Hematopoietic multipotent progenitor cell treated with erythropoietin and hydrocortisone succinate and interleukin-3 and kit ligand, for 8 days (in vitro differentiated cells): ENCODE results near the gene ABHD15.
A peak's percentile ranks its signal among the peaks of the same experiment; 100 is the strongest.

ENCODE experiments used
- DNase-seq: peaks from one replicate; pipeline ENCODE4 v3.0.0-alpha.2; 2015

Gene ABHD15

GRCh38 chr17:29581583-29582253 lies 14.9 kb upstream of the ABHD15 start:
- DNase-seq, result no peak

DNA sequence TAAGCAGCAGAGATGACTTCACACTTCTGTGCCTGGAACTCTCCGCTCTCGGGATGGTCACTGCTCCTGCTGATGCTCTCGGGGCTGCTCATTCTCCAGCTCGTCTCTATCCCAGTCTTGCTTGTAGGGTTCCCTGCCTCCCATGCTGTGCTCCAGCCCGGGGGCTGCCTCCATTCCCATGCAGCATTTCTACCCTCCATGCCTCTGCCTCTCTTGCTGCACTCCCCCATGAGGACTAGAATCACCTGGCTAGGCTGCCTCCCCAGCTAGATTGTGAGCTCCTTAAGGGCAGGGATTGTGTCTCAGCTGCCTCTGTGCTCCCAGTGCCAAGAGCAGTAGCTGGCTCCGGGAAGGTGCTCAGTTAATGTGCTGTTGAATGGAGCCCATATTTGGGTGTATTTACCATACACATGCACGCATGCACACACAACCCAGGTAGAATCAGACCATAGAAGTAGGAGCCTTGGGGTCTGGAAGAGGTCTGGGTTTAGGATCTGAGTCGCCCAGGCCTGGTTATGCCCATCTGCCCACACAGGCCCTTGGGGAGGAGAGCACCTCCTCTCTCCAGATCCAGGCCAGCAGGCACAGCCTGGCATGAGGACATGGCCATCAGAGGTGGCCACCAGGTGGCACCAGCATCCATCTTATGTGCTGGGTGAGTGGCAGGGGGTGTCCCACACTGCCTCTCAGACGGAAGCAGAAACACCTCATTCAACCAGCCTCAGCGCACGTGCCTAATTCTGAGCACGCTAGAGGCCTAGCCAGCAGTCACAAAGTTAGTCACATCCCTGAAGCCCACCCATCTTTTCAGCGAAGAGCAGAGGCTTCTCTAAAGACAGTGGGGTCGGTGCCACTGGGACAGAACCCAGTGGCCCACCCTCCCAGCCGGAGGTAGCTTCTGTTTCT lies 13.3 kb upstream of the ABHD15 start:
- DNase-seq, result peak; percentile 87

- no peak for DNase-seq
Measured at GRCh38 chr17:29578626-29579485, 12.0 kb upstream of the ABHD15 start.

DNA sequence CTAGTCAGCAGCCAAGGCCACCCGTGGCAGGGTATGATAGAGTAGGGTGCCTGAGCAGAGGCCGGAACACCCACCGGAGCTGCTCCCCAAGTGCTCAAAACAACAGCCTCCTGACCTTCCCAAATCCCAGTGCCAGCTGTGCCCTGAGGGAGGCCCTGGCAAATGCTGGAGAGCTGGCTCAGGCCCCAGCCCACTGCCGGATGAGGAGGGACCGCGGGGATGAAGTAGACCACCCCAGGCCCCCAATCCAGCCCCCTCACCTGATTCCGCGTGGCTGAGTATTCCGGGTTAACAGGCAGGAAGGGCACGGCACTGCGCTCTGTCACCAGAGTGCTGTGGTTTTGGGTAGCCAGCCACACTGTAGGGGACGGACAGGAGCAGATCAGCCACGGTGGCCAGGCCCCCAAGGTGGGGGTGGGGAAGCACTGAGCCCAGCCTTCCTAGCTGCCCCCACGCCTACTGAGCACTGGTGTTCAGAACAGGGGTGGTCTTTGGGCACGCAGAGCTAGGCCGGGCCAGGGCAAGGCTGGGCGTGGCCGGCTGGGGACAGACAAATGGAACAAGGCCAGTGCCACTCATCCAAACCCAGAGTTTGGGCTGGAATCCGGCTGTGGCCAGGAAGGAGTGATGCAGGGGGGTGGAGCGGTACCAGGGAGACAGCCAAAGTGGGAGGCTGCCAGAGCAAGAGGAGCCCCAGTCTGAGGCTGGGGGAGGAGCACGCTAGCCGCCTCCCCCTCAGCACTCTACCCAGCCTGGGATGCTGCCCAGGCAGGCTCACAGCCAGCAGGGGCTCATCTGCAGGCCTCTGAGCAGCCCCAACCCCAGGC lies 10.8 kb upstream of the ABHD15 start:
- no peak for DNase-seq

GRCh38 chr17:29577001-29577370 lies 10.1 kb upstream of the ABHD15 start:
- no peak for DNase-seq

DNA sequence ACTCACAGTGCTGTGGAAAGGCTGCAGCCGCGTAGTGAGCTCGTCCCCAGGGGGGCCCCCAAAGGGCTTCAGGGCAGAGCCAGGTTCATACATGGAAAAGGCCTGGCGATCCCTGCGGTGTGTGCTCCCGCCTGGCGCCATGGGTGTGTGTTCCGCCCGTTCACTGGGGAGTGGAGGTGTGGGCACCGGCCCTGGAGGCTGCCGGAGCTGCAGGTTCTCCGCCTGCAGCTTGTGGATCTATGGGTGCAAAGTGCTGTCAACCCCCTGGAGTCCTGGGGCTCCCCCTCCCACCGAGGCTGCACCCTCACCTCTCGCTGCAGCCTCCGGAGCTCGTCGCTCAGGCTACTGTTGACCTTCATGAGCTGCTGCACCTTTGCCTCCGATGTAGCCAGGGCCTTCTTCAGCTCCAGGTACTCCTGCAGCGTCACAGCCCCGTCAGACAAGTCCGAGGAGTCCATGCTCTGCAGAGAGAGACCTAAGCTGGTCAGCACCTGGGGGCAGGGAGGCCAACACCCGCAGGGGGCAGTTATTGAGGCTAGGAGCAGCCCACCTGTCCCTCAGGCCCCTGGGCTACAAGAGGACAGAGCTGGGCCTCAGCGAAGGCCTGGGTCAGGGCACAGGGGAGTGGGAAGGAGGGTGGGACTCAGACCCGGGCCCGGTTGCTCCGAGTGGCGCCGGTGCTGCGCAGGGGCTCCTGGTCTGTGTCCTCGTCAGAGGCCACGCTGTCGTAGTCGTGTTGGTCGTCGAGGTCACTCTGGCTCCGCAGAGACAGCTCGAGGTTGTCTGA lies 9.6 kb upstream of the ABHD15 start:
- no peak for DNase-seq

DNA sequence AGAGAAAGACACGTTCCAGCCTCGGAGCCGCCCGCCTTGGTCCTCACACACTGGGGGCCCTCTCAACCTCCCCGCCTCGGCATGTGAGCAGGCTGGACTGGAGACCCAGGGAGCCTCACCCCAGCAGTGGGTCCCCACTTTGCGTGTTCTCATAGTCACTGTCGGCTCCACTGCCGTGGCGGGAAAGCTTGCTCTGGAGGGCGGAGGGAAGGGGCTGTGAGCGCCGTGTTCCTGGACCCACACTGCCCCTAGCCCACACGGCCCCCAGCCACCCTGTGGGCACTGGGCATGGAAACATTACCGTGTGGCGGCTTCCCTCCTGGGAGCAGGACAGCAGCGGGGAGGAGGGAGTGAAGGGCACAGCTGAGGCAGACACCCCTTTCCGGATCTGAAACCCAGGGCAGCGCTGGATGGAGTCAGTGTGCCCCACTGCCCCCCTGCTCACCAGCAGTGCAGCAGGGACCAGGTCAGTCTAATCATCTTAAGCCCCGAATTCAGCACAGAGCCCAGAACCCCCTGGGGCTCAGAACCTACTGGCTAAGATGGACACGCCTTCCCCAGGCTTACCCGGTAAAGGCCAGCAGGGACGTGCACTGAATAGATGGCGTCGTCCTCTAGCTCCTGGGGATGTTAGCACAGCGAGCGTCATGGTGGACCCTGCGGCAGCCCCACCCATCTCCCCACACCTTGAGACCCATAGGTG lies 8.8 kb upstream of the ABHD15 start:
- no peak for DNase-seq

DNA sequence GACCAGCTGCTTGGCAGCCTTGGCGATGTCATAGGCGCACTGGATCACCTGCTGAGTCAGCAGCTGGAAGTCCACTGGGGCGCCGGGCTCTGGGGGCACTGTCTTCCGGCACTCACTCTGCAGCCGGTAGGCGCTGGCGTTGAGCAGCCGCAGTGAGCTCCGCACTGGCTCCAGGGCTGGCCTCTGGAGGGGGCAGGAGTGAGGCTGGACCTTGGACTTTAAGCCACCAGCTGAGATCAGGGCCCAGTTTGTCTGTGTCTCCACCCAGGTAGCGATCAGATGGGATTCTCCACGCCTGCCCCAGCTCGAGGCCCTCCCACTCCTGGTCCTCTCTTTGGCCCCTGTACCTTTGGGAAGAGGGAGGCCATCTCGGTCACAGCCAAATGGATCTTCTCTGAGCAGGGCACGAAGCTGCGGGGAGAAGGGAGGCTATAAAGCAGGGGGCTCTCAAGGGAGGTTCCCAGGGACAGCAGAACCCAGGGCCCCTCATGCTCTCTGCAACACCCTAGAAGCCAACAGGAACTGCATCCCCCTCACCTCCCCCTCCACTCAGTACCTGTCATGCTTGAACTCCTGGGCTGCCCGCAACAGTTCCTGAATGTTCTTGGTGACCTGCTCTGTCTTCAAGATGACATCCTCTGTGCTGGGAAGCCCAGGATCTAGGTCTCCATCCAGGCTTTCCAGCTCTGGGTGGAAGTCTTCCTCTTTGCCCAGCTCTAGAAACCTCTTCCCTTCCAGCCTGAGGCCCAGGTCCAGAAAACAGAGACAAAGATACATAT lies 8.1 kb upstream of the ABHD15 start:
- no peak for DNase-seq

DNA sequence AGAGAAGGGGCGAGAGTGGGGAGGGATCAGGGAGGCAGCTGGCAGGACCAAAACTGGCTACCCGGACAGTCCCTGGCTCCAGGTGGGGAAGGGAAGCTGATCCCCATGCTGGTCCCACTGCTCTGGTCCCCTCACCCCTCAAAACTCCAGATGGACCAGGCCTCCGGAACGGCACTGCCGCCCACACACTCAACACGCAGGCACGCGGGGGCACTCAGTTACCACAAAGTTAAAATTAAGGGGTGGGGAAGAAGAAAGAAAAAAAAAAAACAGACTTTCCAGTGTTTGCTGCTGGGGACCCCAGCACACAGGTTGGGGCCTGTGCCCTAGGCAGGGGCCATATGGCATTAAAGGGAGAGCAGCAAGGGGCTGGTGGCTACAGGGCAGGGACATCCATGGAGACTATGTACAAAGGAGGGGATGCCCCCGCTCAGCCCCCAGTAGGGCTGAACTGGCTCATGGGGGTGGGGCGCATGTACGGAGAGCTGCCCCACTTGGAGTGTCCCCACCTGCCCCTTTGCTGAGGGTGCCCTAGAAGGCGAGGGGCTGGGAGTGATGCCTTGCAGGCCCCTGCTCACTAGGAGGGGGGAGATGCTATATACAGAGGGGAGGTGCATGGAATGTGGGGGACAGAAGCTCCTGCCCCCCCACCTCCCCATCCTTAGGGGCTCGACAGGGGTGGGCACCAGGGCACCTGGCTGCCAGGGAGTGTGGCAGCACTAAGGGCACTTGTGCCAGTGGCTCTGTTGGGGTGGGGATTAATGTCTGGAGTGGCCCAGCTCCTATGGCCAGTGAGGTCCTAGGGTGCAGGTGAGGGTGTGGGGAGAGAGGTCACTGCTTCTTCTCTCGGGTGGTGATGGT lies 7.3 kb upstream of the ABHD15 start:
- DNase-seq, result no peak

- no peak for DNase-seq
Measured at GRCh38 chr17:29573558-29573869, 6.7 kb upstream of the ABHD15 start.

- peak; percentile 42 for DNase-seq
Measured at GRCh38 chr17:29572691-29573557, 6.1 kb upstream of the ABHD15 start.

- DNase-seq, result no peak
Measured at GRCh38 chr17:29571883-29572681, 5.2 kb upstream of the ABHD15 start.

- DNase-seq, result no peak
Measured at GRCh38 chr17:29571486-29571882, 4.6 kb upstream of the ABHD15 start.

DNA sequence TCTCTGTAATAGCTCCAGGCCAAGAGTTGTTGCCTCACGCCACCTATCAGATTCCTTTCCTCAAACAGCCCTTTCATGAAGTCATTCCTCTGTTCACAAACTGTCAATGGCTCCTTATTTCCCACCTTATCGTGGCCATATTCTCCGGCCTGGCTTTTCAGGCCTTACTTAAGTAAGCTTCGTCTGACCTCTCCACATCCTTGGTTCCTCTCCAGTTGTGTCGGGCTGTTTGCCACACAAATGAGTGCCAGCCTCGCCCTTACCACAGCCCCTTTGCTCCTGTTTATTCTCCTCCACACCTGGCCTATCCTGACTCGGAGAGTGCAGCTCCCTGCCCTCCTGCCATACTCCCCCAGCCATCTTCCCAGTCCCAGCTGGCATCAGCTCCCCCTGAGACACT lies 3.7 kb upstream of the ABHD15 start:
- no peak for DNase-seq

- DNase-seq, result no peak
Measured at GRCh38 chr17:29569245-29569950, 2.6 kb upstream of the ABHD15 start.

GRCh38 chr17:29568331-29569244 lies 1.8 kb upstream of the ABHD15 start, which contains the start of gene TP53I13:
TSS of gene TP53I13 (plus strand) at chr17:29568701. CDS start at chr17:29568759, 58 bp downstream.
- peak; percentile 75 for DNase-seq
